Non-pigmented ciliary epithelial cell (primary cell): ENCODE data around the gene RAB3C.

Source experiments
- DNase-seq: peaks from one replicate; pipeline ENCODE4 v3.0.0-alpha.2; 2010; ENCODE audit warnings: low read depth

The RAB3C gene

GRCh38 chr5:58886315-58887207 is 303.7 kb downstream of the RAB3C start:
- DNase-seq = peak; percentile 11

- DNase-seq = no peak
Observed at GRCh38 chr5:58887311-58887710, 304.4 kb downstream of the RAB3C start.

GRCh38 chr5:58887721-58888409 is 305.0 kb downstream of the RAB3C start:
- DNase-seq = no peak

- DNase-seq = no peak
Observed at GRCh38 chr5:58890265-58890664, 307.4 kb downstream of the RAB3C start.

GRCh38 chr5:58890701-58891085 is 307.8 kb downstream of the RAB3C start:
- no peak for DNase-seq

- peak; percentile 48 for DNase-seq
Observed at GRCh38 chr5:58891086-58891970, 308.5 kb downstream of the RAB3C start.

- DNase-seq = no peak
Observed at GRCh38 chr5:58891971-58892343, 309.1 kb downstream of the RAB3C start.

GRCh38 chr5:58893551-58893950 is 310.7 kb downstream of the RAB3C start:
- no peak for DNase-seq

- no peak for DNase-seq
Observed at GRCh38 chr5:58898006-58898405, 315.1 kb downstream of the RAB3C start.

- no peak for DNase-seq
Observed at GRCh38 chr5:58898538-58898937, 315.7 kb downstream of the RAB3C start.

GRCh38 chr5:58901271-58901670 is 318.4 kb downstream of the RAB3C start:
- no peak for DNase-seq

GRCh38 chr5:58902305-58902704 is 319.4 kb downstream of the RAB3C start:
- DNase-seq = no peak

GRCh38 chr5:58902765-58903164 is 319.9 kb downstream of the RAB3C start:
- no peak for DNase-seq

GRCh38 chr5:58904737-58905136 is 321.9 kb downstream of the RAB3C start:
- no peak for DNase-seq

GRCh38 chr5:58905944-58906343 is 323.1 kb downstream of the RAB3C start:
- DNase-seq = no peak
